GM19372 (cell line): ENCODE measurements around the gene GDF9.
A peak's percentile ranks its signal among the peaks of the same experiment; 100 is the strongest.

Experiments
- ATAC-seq: cut with Tn5 transposase; IDR thresholded peaks from one replicate; pipeline ENCODE4 v1.9.1; 2021; ENCODE audit warnings: mild to moderate bottlenecking, low read depth, moderate library complexity; ENCODE audit not compliant: unreplicated experiment

GDF9 gene, protein sequence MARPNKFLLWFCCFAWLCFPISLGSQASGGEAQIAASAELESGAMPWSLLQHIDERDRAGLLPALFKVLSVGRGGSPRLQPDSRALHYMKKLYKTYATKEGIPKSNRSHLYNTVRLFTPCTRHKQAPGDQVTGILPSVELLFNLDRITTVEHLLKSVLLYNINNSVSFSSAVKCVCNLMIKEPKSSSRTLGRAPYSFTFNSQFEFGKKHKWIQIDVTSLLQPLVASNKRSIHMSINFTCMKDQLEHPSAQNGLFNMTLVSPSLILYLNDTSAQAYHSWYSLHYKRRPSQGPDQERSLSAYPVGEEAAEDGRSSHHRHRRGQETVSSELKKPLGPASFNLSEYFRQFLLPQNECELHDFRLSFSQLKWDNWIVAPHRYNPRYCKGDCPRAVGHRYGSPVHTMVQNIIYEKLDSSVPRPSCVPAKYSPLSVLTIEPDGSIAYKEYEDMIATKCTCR

DNA sequence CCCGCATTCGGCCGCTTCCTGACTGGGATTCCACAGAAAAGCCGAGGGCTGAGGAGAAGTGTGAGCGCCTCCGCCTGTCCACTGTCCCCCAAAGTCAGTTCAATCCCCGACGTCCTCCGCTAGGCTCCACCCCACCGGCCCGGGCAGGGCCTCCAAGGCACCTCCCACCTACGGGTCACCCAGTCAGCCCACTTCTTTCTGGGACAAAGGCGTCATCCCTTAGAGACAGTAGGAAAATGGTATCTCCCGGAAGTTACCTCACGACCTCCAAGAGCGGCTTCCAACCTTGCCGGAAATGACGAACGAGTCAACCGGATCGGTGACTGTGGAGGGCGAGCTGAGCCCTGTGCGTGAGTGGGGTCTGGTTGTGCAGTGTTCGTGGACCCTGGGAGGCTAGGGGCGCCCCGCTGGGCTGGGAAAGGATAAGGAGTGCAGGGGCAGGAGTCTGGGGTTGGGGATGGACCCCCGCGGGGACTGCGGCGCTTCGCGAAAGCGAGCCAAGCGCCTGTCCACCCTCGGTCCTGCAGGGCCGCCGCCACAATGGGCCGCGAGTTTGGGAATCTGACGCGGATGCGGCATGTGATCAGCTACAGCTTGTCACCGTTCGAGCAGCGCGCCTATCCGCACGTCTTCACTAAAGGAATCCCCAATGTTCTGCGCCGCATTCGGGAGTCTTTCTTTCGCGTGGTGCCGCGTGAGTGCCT is at the start of gene GDF9, which contains the start of gene UQCRQ:
Gene GDF9, minus strand, starts transcription at position 128 of the 704 bp plus-strand sequence. CDS start 1,936 bp downstream, outside the sequence.
Gene UQCRQ, plus strand, starts transcription at position 301 of the 704 bp plus-strand sequence. Its CDS starts 240 bp downstream, at position 541.
- ATAC-seq = peak; percentile 98

DNA sequence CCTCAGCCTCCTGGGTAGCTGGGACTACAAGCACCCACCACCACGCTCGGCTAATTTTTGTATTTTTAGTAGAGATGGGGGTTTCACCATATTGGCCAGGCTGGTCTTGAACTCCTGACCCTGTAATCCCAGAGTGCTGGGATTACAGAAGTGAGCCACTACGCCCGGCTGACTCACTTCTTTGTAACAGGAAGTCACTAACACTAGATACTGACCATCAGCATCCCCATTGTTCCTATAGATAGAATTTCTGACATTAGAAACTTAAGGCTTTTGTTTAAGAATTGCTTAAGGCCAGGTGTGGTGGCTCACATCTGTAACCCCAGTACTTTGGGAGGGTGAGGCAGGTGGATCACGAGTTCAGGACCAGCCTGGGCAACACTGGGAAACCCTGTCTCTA is 49.4 kb upstream of the GDF9 start:
- ATAC-seq = no peak

DNA sequence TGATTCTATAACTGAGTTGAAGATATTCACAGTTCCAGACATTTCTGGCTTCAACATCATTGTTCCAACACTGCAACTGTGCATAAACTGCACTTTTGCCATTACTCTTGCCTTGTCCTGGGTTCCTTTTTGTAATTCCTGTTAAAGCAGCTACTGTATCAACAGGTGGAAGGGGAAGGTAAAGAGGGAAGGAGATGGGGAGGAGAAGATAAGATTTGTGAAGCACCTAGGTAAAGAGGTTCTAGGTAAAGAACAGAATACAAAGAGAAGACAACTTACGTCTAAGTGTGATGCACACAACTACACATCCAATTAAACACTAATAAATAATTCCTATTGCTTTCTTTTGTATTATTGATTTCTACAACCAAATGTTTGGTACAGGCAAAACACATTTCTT is 43.4 kb upstream of the GDF9 start:
- ATAC-seq = no peak

- ATAC-seq = no peak
Observed at GRCh38 chr5:132907161-132907560, 40.9 kb upstream of the GDF9 start.

- ATAC-seq = no peak
Observed at GRCh38 chr5:132905938-132906337, 39.7 kb upstream of the GDF9 start.

GRCh38 chr5:132901730-132902129 is 35.5 kb upstream of the GDF9 start:
- no peak for ATAC-seq

DNA sequence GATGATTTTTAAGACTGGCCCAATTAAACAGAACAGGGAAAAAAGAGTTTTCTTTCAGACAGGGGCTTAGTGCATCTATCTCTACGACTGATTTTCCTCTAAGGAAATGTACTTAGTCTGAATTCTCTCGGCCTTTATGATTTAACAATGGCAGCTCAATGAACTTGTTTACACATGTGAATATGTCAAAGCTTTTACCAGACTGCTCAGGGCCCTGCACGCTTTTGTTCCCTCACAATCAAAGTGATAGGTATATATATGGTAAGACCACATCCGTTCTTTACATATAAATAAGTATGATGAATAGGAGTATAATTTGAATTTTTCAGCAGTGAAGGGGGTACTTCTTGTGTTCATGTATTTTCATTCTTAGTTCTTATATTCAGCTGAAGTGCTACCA is 34.8 kb upstream of the GDF9 start:
- ATAC-seq = no peak

GRCh38 chr5:132898094-132898493 is 31.8 kb upstream of the GDF9 start:
- no peak for ATAC-seq

DNA sequence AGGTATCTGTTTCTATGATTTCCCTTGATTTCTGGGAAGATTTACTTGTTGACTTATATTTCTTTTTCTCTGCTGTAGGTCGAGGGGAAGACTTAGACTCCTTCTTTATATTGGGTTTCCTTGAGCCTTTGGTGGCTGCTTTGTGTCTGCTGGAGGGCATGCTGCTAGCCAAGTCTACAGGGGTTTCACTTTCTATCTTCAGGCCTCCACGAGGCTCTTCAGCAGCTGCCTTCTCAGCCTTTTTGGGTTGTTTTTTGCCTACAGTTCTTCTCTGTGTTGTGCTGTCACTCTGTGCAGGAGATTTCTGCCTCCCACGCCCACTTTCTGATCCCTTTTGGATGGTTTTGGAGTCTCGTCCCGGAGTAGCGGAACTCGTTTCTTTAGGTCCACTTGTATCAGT is 30.4 kb upstream of the GDF9 start:
- no peak for ATAC-seq

DNA sequence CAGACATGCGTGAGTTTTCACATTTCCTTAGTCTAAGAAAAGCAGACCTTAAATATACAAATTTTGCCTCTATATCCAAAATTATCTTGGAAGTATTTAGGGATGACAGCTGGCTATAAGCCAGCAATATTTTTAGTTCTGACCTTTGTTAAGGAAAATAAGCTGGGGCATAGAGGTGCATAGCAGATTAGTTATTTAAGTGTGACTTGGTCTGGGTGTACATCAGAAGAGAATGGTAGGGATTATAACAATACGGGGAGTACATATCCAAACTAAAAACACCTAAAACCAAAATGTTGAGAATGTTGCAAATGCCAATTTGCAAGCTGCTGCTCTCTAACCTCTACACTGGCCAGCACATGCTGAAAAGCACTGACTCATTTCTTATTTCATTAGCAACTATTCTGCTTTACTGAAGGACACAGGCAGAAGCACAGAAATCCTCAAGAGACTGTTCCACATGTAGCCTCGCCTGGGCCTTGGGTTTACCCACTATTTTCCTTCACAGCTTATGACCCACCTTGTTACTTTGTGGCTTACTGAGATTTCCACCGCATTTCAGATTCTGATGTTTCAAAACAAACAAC is 29.5 kb upstream of the GDF9 start:
- no peak for ATAC-seq

GRCh38 chr5:132890817-132891216 is 24.5 kb upstream of the GDF9 start:
- no peak for ATAC-seq

DNA sequence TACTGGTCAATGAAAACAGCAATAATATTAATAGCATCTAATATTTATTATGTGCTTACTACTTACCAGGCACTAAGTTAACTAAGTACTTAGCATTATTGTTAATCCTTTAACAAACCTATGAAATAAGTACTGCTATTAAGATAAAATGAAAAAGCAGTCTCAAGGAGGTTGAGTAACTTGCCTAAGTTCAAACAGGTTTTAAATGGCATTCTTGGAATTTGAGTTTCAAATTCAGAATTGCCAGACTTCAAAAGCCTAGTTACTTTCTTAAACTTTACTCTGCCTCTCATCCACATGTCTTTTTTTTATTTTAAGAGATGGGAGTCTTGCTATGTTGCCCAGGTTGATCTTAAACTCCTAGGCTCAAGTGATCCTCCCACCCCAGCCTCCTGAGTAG is 23.2 kb upstream of the GDF9 start:
- no peak for ATAC-seq

- no peak for ATAC-seq
Observed at GRCh38 chr5:132887283-132887682, 21.0 kb upstream of the GDF9 start.

DNA sequence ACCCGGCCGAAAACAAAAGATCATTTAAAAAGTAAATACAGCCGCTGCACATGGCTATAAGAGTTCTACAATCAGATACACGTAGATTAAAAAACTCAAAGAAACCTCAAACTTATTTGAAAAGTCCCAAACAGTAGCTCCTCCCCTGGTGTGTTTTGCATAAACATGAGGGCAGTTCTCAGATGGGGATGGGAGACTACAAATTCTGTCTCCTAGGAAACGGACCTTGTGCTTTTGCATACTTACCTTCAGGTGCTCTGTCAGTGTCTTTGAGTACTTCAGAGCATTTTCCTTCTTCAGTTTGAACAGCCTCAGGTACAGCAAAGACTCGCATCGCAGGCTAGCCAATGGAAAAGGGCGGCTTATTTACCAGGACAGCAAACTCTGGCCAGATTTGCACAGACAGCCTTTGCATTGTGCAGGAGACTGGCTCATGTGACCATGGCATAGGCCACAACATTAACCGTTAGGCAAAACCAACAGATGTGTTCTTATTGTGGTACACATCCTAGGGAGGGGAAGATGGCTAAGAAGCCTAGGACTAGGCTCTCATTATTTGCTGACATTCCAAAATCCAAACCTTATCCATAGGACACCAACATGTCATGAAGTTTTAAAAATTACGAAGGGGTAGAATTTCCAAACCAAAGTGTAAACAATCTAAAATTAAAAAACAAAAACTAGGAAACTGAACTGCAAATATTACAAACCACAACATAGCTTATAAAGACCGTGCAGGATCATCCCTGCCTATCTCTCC is 20.0 kb upstream of the GDF9 start:
- no peak for ATAC-seq

- no peak for ATAC-seq
Observed at GRCh38 chr5:132884548-132884947, 18.3 kb upstream of the GDF9 start.

DNA sequence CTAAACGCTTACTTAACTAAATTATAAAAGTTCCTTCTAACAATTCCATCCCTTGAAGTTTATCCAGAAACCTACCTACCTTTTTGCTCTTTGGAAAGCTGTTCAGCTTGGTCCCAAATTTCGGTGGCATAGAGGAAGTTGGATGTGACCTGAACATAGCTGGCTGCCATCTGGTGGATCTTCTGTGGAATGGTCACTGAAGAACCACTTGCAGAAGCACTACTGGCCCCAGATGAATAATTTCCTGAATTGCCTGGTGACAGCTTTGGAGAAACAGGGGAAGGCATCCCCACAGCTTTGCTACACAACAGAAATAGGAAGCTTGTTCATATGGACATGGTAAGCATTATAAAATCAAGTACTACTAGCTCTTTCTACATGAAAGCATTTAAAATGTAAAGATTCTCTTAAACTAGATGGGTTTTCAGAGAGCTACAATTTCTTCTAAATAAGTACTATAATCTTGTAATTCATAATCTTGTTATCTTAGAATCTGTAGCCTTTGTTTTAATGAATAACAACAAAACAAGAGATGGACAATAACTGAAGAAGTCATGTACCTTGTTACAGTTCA is 17.1 kb upstream of the GDF9 start:
- no peak for ATAC-seq

DNA sequence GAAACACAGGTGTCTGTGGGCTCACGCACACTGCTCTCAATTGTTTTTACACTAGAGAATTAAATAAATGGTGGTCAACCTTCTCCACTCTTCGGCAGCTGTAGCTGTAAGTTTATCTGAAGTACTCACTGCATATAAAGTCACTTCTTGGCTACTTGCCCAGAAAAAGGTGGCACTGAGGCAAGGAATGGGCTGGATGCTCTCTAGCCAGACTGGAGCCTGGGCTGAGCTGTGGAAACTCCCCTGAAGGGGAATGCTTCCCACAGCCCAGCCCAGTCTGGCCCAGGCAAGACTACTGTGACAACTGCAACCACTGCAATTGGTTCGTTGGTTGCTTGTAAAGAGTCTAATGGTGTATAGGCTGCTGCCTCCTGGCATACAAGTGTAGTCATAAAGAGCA is 11.7 kb upstream of the GDF9 start:
- no peak for ATAC-seq

DNA sequence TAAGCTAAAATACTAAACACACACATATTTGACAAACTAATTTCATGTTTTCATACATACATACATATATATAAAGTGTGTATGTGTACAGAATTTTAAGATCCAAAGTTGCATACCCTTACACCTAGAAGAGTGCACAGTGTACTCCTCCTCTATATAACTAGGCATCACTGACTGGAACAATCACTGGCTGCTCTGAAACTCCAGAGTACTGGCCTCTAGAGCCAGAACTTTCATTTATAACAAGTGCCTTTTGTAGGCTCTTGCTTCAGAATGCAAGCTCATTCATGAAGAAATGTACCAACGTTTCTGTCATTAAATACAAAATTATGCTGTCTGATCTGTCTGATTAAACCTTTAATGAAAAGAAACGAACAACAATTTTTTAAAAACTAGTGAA is 11.2 kb upstream of the GDF9 start:
- no peak for ATAC-seq

DNA sequence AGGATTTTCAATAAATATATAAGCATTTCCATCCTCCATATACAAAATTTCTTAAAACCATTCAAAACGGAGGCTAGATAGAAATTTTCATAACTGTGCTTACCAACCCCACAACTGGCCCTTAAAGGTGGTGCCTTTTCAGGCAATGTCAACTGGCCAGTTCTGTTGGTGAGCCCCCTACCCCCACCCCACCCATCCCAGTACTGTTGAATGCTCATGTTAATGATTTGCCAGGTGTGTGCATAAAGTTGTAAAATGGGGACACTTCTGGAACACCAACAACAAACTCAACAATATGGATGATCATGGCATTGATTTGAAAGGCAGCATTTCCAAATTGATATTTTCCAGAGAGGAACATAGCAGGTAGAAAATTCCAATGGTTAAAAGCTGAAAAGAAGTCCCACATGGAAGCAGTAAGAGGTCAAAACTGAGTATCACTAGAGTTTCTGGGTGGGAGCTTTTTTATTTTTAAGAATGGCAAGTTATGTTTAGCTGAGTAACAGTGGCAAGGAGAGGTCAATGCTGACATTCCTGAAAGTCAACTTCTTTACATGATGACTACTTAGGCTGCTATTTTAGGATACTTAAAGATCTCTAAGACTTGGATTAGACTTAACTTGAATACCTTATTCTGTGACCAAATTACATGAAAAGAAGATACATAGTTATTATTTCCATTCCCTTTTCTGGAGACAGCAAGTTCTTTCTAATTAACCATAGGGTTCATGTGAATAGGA is 9.9 kb upstream of the GDF9 start:
- ATAC-seq = no peak

- no peak for ATAC-seq
Observed at GRCh38 chr5:132873930-132874271, 7.6 kb upstream of the GDF9 start.
